GM12892 (cell line): Measurements from ENCODE around the gene WWC2.

Experiments
- POLR2A ChIP-seq: IDR thresholded peaks from 2 replicates; pipeline ENCODE4 v1.6.1; 2011; ENCODE audit warnings: low read depth, low read length, control low read depth
- TAF1 ChIP-seq: IDR thresholded peaks from 2 replicates; pipeline ENCODE4 v1.6.1; 2011; ENCODE audit warnings: low read depth, mild to moderate bottlenecking, control low read depth, low read length, borderline replicate concordance

GRCh38 chr4:183213996-183214395, 114.9 kb downstream of the WWC2 start:
- TF ChIP-seq POLR2A (no peak), TAF1 (no peak)
